HepG2 (cell line): Measurements from ENCODE around the gene RAP1A. TPM values are rescaled to one million over a fixed set of nuclear protein-coding genes. Genes with fewer than 3 reads are reported as not detected.

ENCODE experiments used
- ATAC-seq: fragments of 200-7000 bp; cut with Tn5 transposase; 3 replicates; pipeline ENCODE4 v1.9.1; 2020; ENCODE audit warnings: mild to moderate bottlenecking, moderate library complexity
- BruUV-seq: library from RNA; stranded (reverse); fragments of 400-500 nt; replicated peaks from 2 replicates; lab custom pipeline; 2021; lab: Mats Ljungman, UMichigan
- CTCF ChIA-PET: fragments of 300-600 bp; formaldehyde crosslinking; extraction: SDS; loops from one replicate; lab custom pipeline; 2021; ENCODE audit warnings: low total read pairs, inconsistent platforms, low intra/inter-chr PET ratio; lab: Yijun Ruan, JAX
- POLR2A ChIA-PET: fragments of 350-600 bp; sonication (Branson Sonifier 250); formaldehyde crosslinking; loops from one replicate; lab custom pipeline; 2020; ENCODE audit warnings: antibody characterized with exemption, inconsistent platforms; lab: Yijun Ruan, JAX
- DNase-seq: peaks from one replicate; pipeline ENCODE4 v3.0.0-alpha.2; 2015; ENCODE audit warnings: low spot score
- FAIRE-seq: peaks from 3 replicates; lab custom pipeline; 2011; peaks lifted over from hg19 to GRCh38; lab: Jason Lieb, UNC
- H2AFZ ChIP-seq: one replicate; pipeline ENCODE4 v1.6.1; 2011; ENCODE audit warnings: low read length, inconsistent platforms
- H3K27ac ChIP-seq: fragments of 300-600 bp; 3 replicates; pipeline ENCODE4 v1.8.0; 2011; ENCODE audit warnings: mixed run types, mild to moderate bottlenecking, mixed read lengths, low read length, inconsistent platforms; ENCODE audit not compliant: insufficient read depth; ENCODE audit errors: extremely low read length
- H3K27me3 ChIP-seq, 2 experiments: fragments of 200-600 bp in 1 of 2; 2 replicates in 1 of 2; 3 replicates in 1 of 2; pipeline versions ENCODE4 v1.6.0 to v1.8.0; 2011; ENCODE audit warnings: low read length in 2 of 2, mild to moderate bottlenecking in 2 of 2, moderate library complexity in 2 of 2, inconsistent platforms in 1 of 2; ENCODE audit not compliant: insufficient read depth in 2 of 2, control insufficient read depth in 1 of 2
- H3K36me3 ChIP-seq, 2 experiments: fragments of 200-600 bp in 1 of 2; replicated peaks in 1 of 2; 2 replicates in 1 of 2; 3 replicates in 1 of 2; pipeline versions ENCODE4 v1.5.1 to v1.8.0; 2011; ENCODE audit warnings: low read length in 2 of 2, inconsistent platforms in 1 of 2; ENCODE audit not compliant: insufficient read depth in 2 of 2, control insufficient read depth in 1 of 2
- H3K4me1 ChIP-seq: 2 replicates; pipeline ENCODE4 v1.5.1; 2012; ENCODE audit warnings: low read length, inconsistent platforms; ENCODE audit not compliant: insufficient read depth
- H3K4me2 ChIP-seq: 2 replicates; pipeline ENCODE4 v1.6.0; 2011; ENCODE audit warnings: low read depth, low read length, inconsistent platforms
- H3K4me3 ChIP-seq, 3 experiments: fragments of 200-600 bp in 1 of 3; sonication (generic), shearing (Covaris generic) in 1 of 3; replicated peaks in 1 of 3; 2 replicates each; pipeline ENCODE4 v1.5.1; 2011 to 2016; ENCODE audit warnings: low read length in 3 of 3, inconsistent platforms in 2 of 3, low read depth in 2 of 3, mild to moderate bottlenecking in 2 of 3, control low read depth in 1 of 3, mixed read lengths in 1 of 3; ENCODE audit not compliant: insufficient read depth in 1 of 3
- H3K79me2 ChIP-seq: one replicate; pipeline ENCODE4 v1.6.1; 2011; ENCODE audit warnings: low read length, inconsistent platforms; ENCODE audit not compliant: insufficient read depth
- H3K9ac ChIP-seq: 2 replicates; pipeline ENCODE4 v1.6.0; 2011; ENCODE audit warnings: mild to moderate bottlenecking, low read depth, low read length, inconsistent platforms; ENCODE audit not compliant: insufficient read depth
- H3K9me3 ChIP-seq: 2 replicates; pipeline ENCODE4 v1.5.1; 2012; ENCODE audit warnings: mild to moderate bottlenecking, low read length
- H4K20me1 ChIP-seq: 2 replicates; pipeline ENCODE4 v1.6.0; 2011; ENCODE audit warnings: inconsistent platforms, mild to moderate bottlenecking, low read length, moderate library complexity; ENCODE audit not compliant: insufficient read depth
- FOSL1 ChIP-seq: sonication (generic); formaldehyde crosslinking; IDR thresholded peaks from 2 replicates; pipeline ENCODE4 v1.9.0; 2021; ENCODE audit warnings: missing genetic modification reagents, borderline replicate concordance
- HNF4A ChIP-seq: sonication (generic); formaldehyde crosslinking; IDR thresholded peaks from 2 replicates; pipeline ENCODE4 v1.4.0; 2020; ENCODE audit warnings: missing genetic modification reagents
- MAZ ChIP-seq, 2 experiments: sonication (generic) in 1 of 2; formaldehyde crosslinking in 1 of 2; IDR thresholded peaks; 2 replicates each; pipeline versions ENCODE4 v1.5.0 to v1.6.1; 2012 to 2020; ENCODE audit warnings: low read depth in 2 of 2, mild to moderate bottlenecking in 2 of 2, borderline replicate concordance in 1 of 2, improper control_type of control experiment in 1 of 2, low read length in 1 of 2, missing genetic modification reagents in 1 of 2, moderate library complexity in 1 of 2
- MXD4 ChIP-seq: IDR thresholded peaks from 2 replicates; pipeline ENCODE4 v1.6.1; 2016; ENCODE audit warnings: mild to moderate bottlenecking, missing biosample characterization, missing genetic modification reagents
- NAIF1 ChIP-seq: sonication (generic); formaldehyde crosslinking; IDR thresholded peaks from 2 replicates; pipeline ENCODE4 v1.5.0; 2020; ENCODE audit warnings: mild to moderate bottlenecking, missing genetic modification reagents, borderline replicate concordance
- NR1H2 ChIP-seq: sonication (generic); formaldehyde crosslinking; IDR thresholded peaks from 2 replicates; pipeline ENCODE4 v1.8.1; 2022; ENCODE audit warnings: low read depth, missing genetic modification reagents, borderline replicate concordance
- ZNF12 ChIP-seq: sonication (generic); formaldehyde crosslinking; IDR thresholded peaks from 2 replicates; pipeline ENCODE4 v1.5.0; 2020; ENCODE audit warnings: missing genetic modification reagents
- ZNF563 ChIP-seq: sonication (generic); formaldehyde crosslinking; IDR thresholded peaks from 2 replicates; pipeline ENCODE4 v1.8.0; 2022; ENCODE audit warnings: mild to moderate bottlenecking, moderate library complexity, missing genetic modification reagents
- ZNF766 ChIP-seq: sonication (generic); formaldehyde crosslinking; IDR thresholded peaks from 2 replicates; pipeline ENCODE4 v1.5.0; 2020; ENCODE audit warnings: missing genetic modification reagents, borderline replicate concordance
- ZSCAN21 ChIP-seq: sonication (generic); formaldehyde crosslinking; IDR thresholded peaks from 2 replicates; pipeline ENCODE4 v1.8.0; 2022; ENCODE audit warnings: mild to moderate bottlenecking, missing genetic modification reagents, moderate library complexity, borderline replicate concordance
- WGBS: methylation state at CpG from one replicate; pipeline ENCODE4 v1.1.6; 2017; ENCODE audit warnings: low lambda C conversion rate; 5-methylcytosine and 5-hydroxymethylcytosine counted together
- in situ Hi-C: cut with HindIII; loops from 2 replicates; pipeline ENCODE4 v1.10.0; 2017; ENCODE audit warnings: low pct_unique_long_range_greater_than_20kb; ENCODE audit not compliant: extremely low pct_ligation_motif_present
- intact Hi-C: fragments of 100-400 bp; cut with micrococcal nuclease; formaldehyde crosslinking; loops from one replicate; pipeline ENCODE4 v1.10.0; 2022; ENCODE audit not compliant: unreplicated experiment
- polyA plus RNA-seq, 8 experiments: library from polyadenylated mRNA; depleted of rRNA in 3 of 8; stranded (reverse) in 7 of 8; unstranded in 1 of 8; fragments of >200 nt; fragmentation: Illumina TruSeq in 4 of 8; extraction: Trizol in 4 of 8; gene quantifications; 2 replicates each; pipeline versions ENCODE4 v1.2.1 to v1.2.3, GENCODE V29; 2011 to 2016; ENCODE audit warnings: low read depth in 4 of 8, missing spikeins in 1 of 8, mixed read lengths in 1 of 8; ENCODE audit not compliant: insufficient read depth in 1 of 8
- total RNA-seq, 5 experiments: library from RNA; depleted of rRNA; stranded (reverse); fragments of >200 nt; fragmentation: Illumina TruSeq; extraction: Trizol; gene quantifications; 2 replicates each; pipeline ENCODE4 v1.2.3, GENCODE V29; 2016; ENCODE audit warnings: low read depth in 1 of 5
- TF ChIP-seq, protein P1 (sequence below): sonication (generic); formaldehyde crosslinking; conservative IDR thresholded peaks from 2 replicates; pipeline ENCODE4 v1.8.0; 2022; ENCODE audit warnings: mild to moderate bottlenecking, moderate library complexity, missing genetic modification reagents
- TF ChIP-seq, protein P2 (sequence below): fragments of 450-650 bp; IDR thresholded peaks from 2 replicates; pipeline ENCODE4 v1.6.1; 2017; ENCODE audit warnings: mild to moderate bottlenecking

The RAP1A gene
- total and polyA plus RNA-seq, 2 of the 13 experiments (the other 11 are each of a cell fraction or from before 2014, with no cell fraction given): 19.0 to 20.7 TPM

DNA sequence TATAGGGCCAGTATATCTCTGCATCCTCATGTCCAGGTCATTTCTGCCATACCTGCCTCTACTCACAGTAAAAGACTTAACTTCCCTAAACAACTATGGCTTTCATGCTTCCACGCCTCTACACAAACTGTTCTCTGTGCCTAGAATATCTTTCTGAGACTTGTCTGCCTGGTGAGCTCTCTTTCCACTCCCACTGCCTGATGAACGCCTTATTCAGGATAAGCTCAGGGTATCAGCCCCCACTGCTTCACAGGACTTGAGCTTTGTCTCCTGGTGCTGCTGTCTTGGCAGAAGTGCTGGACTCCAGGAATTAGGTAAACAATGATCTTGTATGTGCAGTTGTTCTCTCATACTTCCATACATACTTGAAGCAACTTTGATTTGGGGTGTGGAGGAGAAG, 131.3 kb downstream of the RAP1A start:
- no peaks in the 10 kb centered on the region for H3K79me2 ChIP-seq
- H3K4me3 ChIP-seq: no peak overlapping the region
- no peak overlapping the region for H3K4me2 ChIP-seq
- H3K27ac ChIP-seq: no peak overlapping the region
- FAIRE-seq (no peak), DNase-seq (no peak), ATAC-seq (no peak)
- no peak overlapping the region for H3K9ac ChIP-seq
- POLR2A ChIA-PET: no interaction called here
- in situ Hi-C loops (no loop called here), intact Hi-C loops (no loop called here)
- WGBS: 36% methylated on average over 2 of the region's 2 CpGs
- CTCF ChIA-PET: no interaction called here
- no peaks in the 10 kb centered on the region for H3K9me3 ChIP-seq
- H4K20me1 ChIP-seq: no peaks in the 10 kb centered on the region; the same call in 1 of the 2 replicates
- TF ChIP-seq ZNF766 (CRISPR knock-in tag) (no peak), NR1H2 (CRISPR knock-in tag) (no peak), ZNF12 (CRISPR knock-in tag) (no peak), FOSL1 (CRISPR knock-in tag) (no peak), MXD4 (no peak), MAZ (IDR thresholded peaks at IDR 0.05; ENCODE audit: borderline replicate concordance, low read depth, low read length) (no peak), MAZ (CRISPR knock-in tag; IDR thresholded peaks at IDR 0.05; ENCODE audit: low read depth) (no peak), NAIF1 (CRISPR knock-in tag) (no peak), ZNF563 (CRISPR knock-in tag) (no peak), ZSCAN21 (no peak), HNF4A (CRISPR knock-in tag) (no peak)
- TF ChIP-seq, protein P1, sequence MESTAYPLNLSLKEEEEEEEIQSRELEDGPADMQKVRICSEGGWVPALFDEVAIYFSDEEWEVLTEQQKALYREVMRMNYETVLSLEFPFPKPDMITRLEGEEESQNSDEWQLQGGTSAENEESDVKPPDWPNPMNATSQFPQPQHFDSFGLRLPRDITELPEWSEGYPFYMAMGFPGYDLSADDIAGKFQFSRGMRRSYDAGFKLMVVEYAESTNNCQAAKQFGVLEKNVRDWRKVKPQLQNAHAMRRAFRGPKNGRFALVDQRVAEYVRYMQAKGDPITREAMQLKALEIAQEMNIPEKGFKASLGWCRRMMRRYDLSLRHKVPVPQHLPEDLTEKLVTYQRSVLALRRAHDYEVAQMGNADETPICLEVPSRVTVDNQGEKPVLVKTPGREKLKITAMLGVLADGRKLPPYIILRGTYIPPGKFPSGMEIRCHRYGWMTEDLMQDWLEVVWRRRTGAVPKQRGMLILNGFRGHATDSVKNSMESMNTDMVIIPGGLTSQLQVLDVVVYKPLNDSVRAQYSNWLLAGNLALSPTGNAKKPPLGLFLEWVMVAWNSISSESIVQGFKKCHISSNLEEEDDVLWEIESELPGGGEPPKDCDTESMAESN (CRISPR knock-in tag): no peak
- TF ChIP-seq, protein P2, sequence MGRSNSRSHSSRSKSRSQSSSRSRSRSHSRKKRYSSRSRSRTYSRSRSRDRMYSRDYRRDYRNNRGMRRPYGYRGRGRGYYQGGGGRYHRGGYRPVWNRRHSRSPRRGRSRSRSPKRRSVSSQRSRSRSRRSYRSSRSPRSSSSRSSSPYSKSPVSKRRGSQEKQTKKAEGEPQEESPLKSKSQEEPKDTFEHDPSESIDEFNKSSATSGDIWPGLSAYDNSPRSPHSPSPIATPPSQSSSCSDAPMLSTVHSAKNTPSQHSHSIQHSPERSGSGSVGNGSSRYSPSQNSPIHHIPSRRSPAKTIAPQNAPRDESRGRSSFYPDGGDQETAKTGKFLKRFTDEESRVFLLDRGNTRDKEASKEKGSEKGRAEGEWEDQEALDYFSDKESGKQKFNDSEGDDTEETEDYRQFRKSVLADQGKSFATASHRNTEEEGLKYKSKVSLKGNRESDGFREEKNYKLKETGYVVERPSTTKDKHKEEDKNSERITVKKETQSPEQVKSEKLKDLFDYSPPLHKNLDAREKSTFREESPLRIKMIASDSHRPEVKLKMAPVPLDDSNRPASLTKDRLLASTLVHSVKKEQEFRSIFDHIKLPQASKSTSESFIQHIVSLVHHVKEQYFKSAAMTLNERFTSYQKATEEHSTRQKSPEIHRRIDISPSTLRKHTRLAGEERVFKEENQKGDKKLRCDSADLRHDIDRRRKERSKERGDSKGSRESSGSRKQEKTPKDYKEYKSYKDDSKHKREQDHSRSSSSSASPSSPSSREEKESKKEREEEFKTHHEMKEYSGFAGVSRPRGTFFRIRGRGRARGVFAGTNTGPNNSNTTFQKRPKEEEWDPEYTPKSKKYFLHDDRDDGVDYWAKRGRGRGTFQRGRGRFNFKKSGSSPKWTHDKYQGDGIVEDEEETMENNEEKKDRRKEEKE: no peak
- no peak overlapping the region for H2AFZ ChIP-seq
- H3K4me1 ChIP-seq: peaks cover 32% of the 10 kb centered on the region
- H3K36me3 ChIP-seq: no peaks in the 10 kb centered on the region
- no TSS peak for BruUV-seq
- no peaks in the 10 kb centered on the region; a peak in 1 of 5 replicates for H3K27me3 ChIP-seq
